Liver (tissue), 9 donors: ENCODE results near the gene FOXA2. TPM values are rescaled to one million over a fixed set of nuclear protein-coding genes. Genes with fewer than 3 reads are reported as not detected.

Source experiments
- DNase-seq: peaks from one replicate; pipeline ENCODE4 v3.0.0-alpha.2; 2017; ENCODE audit warnings: low spot score
- H3K27ac ChIP-seq, 2 donors: one replicate each; pipeline ENCODE4 v1.7.0; 2013; ENCODE audit warnings: inconsistent platforms in 2 of 2, low read length in 2 of 2, control low read depth in 1 of 2, low read depth in 1 of 2, mild to moderate bottlenecking in 1 of 2
- H3K27me3 ChIP-seq, 4 donors: one replicate each; pipeline versions ENCODE4 v1.6.1 to v1.7.0; 2013; ENCODE audit warnings: low read length in 3 of 4, inconsistent platforms in 1 of 4, mild to moderate bottlenecking in 1 of 4, moderate library complexity in 1 of 4; ENCODE audit not compliant: control insufficient read depth in 4 of 4, insufficient read depth in 4 of 4
- H3K36me3 ChIP-seq, 4 donors: one replicate each; pipeline versions ENCODE4 v1.6.1 to v1.7.0; 2013; ENCODE audit warnings: low read length in 3 of 4, mild to moderate bottlenecking in 3 of 4, low read depth in 1 of 4, moderate library complexity in 1 of 4; ENCODE audit not compliant: control insufficient read depth in 4 of 4, insufficient read depth in 3 of 4
- H3K4me1 ChIP-seq, 4 donors: one replicate each; pipeline versions ENCODE4 v1.6.1 to v1.7.0; 2013; ENCODE audit warnings: low read length in 3 of 4, mild to moderate bottlenecking in 3 of 4, moderate library complexity in 1 of 4; ENCODE audit not compliant: control insufficient read depth in 4 of 4, insufficient read depth in 4 of 4
- H3K4me3 ChIP-seq, 3 donors: one replicate each; pipeline versions ENCODE4 v1.6.1 to v1.7.0; 2013; ENCODE audit warnings: low read length in 3 of 3, control low read depth in 1 of 3, low read depth in 1 of 3, mild to moderate bottlenecking in 1 of 3
- H3K9ac ChIP-seq, 2 donors: one replicate each; pipeline ENCODE4 v1.7.0; 2013; ENCODE audit warnings: low read length in 2 of 2, mild to moderate bottlenecking in 2 of 2, moderate library complexity in 2 of 2, control low read depth in 1 of 2, low read depth in 1 of 2
- H3K9me3 ChIP-seq, 4 donors: one replicate each; pipeline versions ENCODE4 v1.6.1 to v1.7.0; 2013; ENCODE audit warnings: low read length in 3 of 4; ENCODE audit not compliant: control insufficient read depth in 4 of 4
- EGR1 ChIP-seq, 2 donors: IDR thresholded peaks; 2 replicates each; pipeline ENCODE4 v1.6.1; 2016 to 2018; ENCODE audit warnings: antibody characterized with exemption in 2 of 2, low read depth in 2 of 2
- FOXA1 ChIP-seq: IDR thresholded peaks from 2 replicates; pipeline ENCODE4 v1.6.1; 2016; ENCODE audit warnings: antibody characterized with exemption
- FOXA2 ChIP-seq: IDR thresholded peaks from 2 replicates; pipeline ENCODE4 v1.6.1; 2016; ENCODE audit warnings: antibody characterized with exemption
- GABPA ChIP-seq, 2 donors: IDR thresholded peaks in 1 of 2; conservative IDR thresholded peaks in 1 of 2; 2 replicates each; pipeline ENCODE4 v1.6.1; 2016; ENCODE audit warnings: antibody characterized with exemption in 2 of 2, mild to moderate bottlenecking in 1 of 2, moderate library complexity in 1 of 2
- HNF4A ChIP-seq, 2 donors: conservative IDR thresholded peaks; 2 replicates each; pipeline ENCODE4 v1.6.1; 2016; ENCODE audit warnings: antibody characterized with exemption in 2 of 2, mild to moderate bottlenecking in 2 of 2
- HNF4G ChIP-seq: IDR thresholded peaks from 2 replicates; pipeline ENCODE4 v1.6.1; 2016; ENCODE audit warnings: antibody characterized with exemption
- JUND ChIP-seq, 2 donors: IDR thresholded peaks; 2 replicates each; pipeline ENCODE4 v1.6.1; 2016; ENCODE audit warnings: antibody characterized with exemption in 2 of 2
- NR2F2 ChIP-seq: IDR thresholded peaks from 2 replicates; pipeline ENCODE4 v1.6.1; 2016; ENCODE audit warnings: antibody characterized with exemption
- RAD21 ChIP-seq, 2 donors: IDR thresholded peaks; 2 replicates each; pipeline ENCODE4 v1.6.1; 2016; ENCODE audit warnings: antibody characterized with exemption in 2 of 2, mild to moderate bottlenecking in 2 of 2
- RXRA ChIP-seq, 2 donors: IDR thresholded peaks; 2 replicates each; pipeline ENCODE4 v1.6.1; 2017 to 2018; ENCODE audit warnings: antibody characterized with exemption in 2 of 2, mild to moderate bottlenecking in 1 of 2
- SP1 ChIP-seq: IDR thresholded peaks from 2 replicates; pipeline ENCODE4 v1.6.1; 2018; ENCODE audit warnings: antibody characterized with exemption, mild to moderate bottlenecking
- TAF1 ChIP-seq: conservative IDR thresholded peaks from 2 replicates; pipeline ENCODE4 v1.6.1; 2016; ENCODE audit warnings: antibody characterized with exemption, mild to moderate bottlenecking
- YY1 ChIP-seq: IDR thresholded peaks from 2 replicates; pipeline ENCODE4 v1.6.1; 2016; ENCODE audit warnings: antibody characterized with exemption, mild to moderate bottlenecking
- WGBS: extraction: QIAGEN DNeasy Blood & Tissue Kit; methylation state at CpG from one replicate; pipeline ENCODE4 v1.1.7; 2013; 5-methylcytosine and 5-hydroxymethylcytosine counted together
- polyA plus RNA-seq, 2 donors: library from polyadenylated mRNA; stranded (reverse) in 1 of 2; unstranded in 1 of 2; fragments of 200-250 nt in 1 of 2; fragments of >200 nt in 1 of 2; fragmentation: Nextera tagmentation in 1 of 2; extraction: Ambion mirVana in 1 of 2; gene quantifications; one replicate each; pipeline versions ENCODE4 v1.2.1 to v1.2.3, GENCODE V29; 2013 to 2015
- total RNA-seq, 2 donors: library from RNA; depleted of rRNA; stranded (reverse); fragments of >200 nt; gene quantifications; one replicate each; pipeline ENCODE4 v1.2.3, GENCODE V29; 2014
- TF ChIP-seq, protein P1 (sequence below): IDR thresholded peaks from 2 replicates; pipeline ENCODE4 v1.6.1; 2016; ENCODE audit warnings: antibody characterized with exemption
- TF ChIP-seq, protein P2 (sequence below): IDR thresholded peaks from 2 replicates; pipeline ENCODE4 v1.6.1; 2016; ENCODE audit warnings: antibody characterized with exemption
- TF ChIP-seq, protein P3 (sequence below): fragments of 150-350 bp; IDR thresholded peaks from 2 replicates; pipeline ENCODE4 v1.5.1; 2017; ENCODE audit warnings: improper control_type of control experiment, low read depth, low read length; ENCODE audit not compliant: missing input control
- TF ChIP-seq, protein P4 (sequence below): IDR thresholded peaks from 2 replicates; pipeline ENCODE4 v1.6.1; 2016; ENCODE audit warnings: antibody characterized with exemption, mild to moderate bottlenecking
- donor health status: healthy.
- donor health status: healthy.
- donor health status: healthy.
- donor health status: healthy.
- donor health status: healthy.

Gene FOXA2
- total and polyA plus RNA-seq, 4 donors: 5.2 to 12.7 (median 11.1) TPM

DNA sequence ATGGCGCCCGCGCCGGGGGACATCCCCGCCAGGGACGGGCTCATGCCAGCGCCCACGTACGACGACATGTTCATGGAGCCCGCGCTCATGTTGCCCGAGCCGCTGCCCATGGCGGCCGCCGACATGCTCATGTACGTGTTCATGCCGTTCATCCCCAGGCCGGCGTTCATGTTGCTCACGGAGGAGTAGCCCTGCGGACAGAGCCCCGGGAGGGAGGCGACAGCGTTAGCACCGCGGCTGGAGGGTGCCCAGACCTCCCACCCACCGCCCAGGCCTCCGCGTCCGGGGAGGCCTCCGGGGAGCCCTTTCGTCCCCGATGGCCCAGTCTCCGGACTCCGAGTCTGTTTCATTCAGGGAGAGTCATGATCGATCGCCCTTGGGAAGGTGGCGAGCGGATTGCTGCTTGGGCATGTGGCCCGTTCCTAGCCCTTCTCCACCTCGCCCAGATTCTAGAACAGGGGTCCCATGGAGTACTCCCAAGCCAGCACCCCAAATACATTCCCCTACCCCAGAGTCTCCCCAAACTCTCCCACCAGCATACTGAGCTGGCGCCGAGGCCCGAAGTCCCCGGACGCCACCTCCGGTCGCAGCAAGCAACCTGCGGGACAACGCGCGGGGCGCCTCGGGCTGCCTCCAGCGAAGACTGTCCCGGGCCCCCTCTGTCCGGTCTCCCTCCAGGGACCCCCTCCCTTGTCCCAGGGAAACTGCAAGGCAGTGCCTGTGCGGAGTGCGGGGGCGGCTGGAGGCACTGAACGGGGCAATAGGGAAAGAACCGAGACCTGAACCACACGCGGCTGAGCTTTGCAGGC, 1.2 kb downstream of the FOXA2 start:
- Histone ChIP-seq H3K27ac (peak overlapping the region; percentile 96 to 97), H3K9me3 (no peaks in the 10 kb centered on the region), H3K27me3 (no peaks in the 10 kb centered on the region), H3K4me1 (peaks cover 4 to 52% (median 40%) of the 10 kb centered on the region in 4 donors), H3K36me3 (no peaks in the 10 kb centered on the region), H3K9ac (peak overlapping the region; percentile 51 to 93), H3K4me3 (peak overlapping the region; percentile 86 to 95 (median 86))
- 2% methylated on average over 66 of the region's 66 CpGs for WGBS
- DNase-seq: no peak
- TF ChIP-seq EGR1 (IDR thresholded peaks at IDR 0.05; ENCODE audit: low read depth in 2 of 2) (peak; percentile 55 to 82), TAF1 (no peak), FOXA2 (no peak), NR2F2 (no peak)

DNA sequence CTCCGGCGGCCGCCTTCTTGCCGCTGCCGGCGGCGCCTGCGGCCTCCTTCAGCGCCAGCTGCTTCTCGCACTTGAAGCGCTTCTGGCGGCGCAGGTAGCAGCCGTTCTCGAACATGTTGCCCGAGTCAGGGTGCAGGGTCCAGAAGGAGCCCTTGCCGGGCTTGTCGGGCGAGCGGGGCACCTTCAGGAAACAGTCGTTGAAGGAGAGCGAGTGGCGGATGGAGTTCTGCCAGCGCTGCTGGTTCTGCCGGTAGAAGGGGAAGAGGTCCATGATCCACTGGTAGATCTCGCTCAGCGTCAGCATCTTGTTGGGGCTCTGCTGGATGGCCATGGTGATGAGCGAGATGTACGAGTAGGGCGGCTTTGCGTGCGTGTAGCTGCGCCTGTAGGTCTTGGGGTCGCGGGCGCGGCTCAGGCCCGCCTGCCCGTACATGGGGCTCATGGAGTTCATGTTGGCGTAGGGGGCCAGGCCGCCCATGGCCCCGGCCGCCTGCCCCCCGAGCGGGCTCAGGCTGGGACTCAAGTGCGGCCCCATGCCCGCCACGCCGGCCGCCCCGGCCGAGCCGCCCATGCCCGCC, 1.9 kb downstream of the FOXA2 start:
- Histone ChIP-seq H3K27ac (peak overlapping the region; percentile 40 to 97), H3K4me1 (peaks cover 4 to 52% (median 40%) of the 10 kb centered on the region in 4 donors), H3K9ac (peak overlapping the region in 1 of 2 donors; percentile 51), H3K27me3 (no peaks in the 10 kb centered on the region), H3K4me3 (peak overlapping the region; percentile 86 to 95 (median 86)), H3K9me3 (no peaks in the 10 kb centered on the region), H3K36me3 (no peaks in the 10 kb centered on the region)
- DNase-seq: no peak
- 6% methylated on average over 54 of the region's 54 CpGs for WGBS
- no peak for TF ChIP-seq NR2F2
- TF ChIP-seq, protein P1, sequence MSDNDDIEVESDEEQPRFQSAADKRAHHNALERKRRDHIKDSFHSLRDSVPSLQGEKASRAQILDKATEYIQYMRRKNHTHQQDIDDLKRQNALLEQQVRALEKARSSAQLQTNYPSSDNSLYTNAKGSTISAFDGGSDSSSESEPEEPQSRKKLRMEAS: no peak
- no peak for TF ChIP-seq SP1
- no peak for TF ChIP-seq GABPA (IDR thresholded peaks at IDR 0.05 in 1 of 2, conservative IDR thresholded peaks at IDR 0.05 in 1 of 2)
- no peak for TF ChIP-seq RAD21 (IDR thresholded peaks at IDR 0.05)
- no peak for TF ChIP-seq JUND (IDR thresholded peaks at IDR 0.05)
- no peak for TF ChIP-seq FOXA1
- no peak for TF ChIP-seq FOXA2
- TF ChIP-seq, protein P2, sequence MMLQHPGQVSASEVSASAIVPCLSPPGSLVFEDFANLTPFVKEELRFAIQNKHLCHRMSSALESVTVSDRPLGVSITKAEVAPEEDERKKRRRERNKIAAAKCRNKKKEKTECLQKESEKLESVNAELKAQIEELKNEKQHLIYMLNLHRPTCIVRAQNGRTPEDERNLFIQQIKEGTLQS: no peak
- no peak for TF ChIP-seq HNF4A (conservative IDR thresholded peaks at IDR 0.05)
- TF ChIP-seq, protein P3, sequence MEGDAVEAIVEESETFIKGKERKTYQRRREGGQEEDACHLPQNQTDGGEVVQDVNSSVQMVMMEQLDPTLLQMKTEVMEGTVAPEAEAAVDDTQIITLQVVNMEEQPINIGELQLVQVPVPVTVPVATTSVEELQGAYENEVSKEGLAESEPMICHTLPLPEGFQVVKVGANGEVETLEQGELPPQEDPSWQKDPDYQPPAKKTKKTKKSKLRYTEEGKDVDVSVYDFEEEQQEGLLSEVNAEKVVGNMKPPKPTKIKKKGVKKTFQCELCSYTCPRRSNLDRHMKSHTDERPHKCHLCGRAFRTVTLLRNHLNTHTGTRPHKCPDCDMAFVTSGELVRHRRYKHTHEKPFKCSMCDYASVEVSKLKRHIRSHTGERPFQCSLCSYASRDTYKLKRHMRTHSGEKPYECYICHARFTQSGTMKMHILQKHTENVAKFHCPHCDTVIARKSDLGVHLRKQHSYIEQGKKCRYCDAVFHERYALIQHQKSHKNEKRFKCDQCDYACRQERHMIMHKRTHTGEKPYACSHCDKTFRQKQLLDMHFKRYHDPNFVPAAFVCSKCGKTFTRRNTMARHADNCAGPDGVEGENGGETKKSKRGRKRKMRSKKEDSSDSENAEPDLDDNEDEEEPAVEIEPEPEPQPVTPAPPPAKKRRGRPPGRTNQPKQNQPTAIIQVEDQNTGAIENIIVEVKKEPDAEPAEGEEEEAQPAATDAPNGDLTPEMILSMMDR: no peak
- TF ChIP-seq HNF4G: no peak
- no peak for TF ChIP-seq RXRA (IDR thresholded peaks at IDR 0.05)
- no peak for TF ChIP-seq EGR1 (IDR thresholded peaks at IDR 0.05; ENCODE audit: low read depth in 2 of 2)
- TF ChIP-seq YY1: no peak
- TF ChIP-seq, protein P4, sequence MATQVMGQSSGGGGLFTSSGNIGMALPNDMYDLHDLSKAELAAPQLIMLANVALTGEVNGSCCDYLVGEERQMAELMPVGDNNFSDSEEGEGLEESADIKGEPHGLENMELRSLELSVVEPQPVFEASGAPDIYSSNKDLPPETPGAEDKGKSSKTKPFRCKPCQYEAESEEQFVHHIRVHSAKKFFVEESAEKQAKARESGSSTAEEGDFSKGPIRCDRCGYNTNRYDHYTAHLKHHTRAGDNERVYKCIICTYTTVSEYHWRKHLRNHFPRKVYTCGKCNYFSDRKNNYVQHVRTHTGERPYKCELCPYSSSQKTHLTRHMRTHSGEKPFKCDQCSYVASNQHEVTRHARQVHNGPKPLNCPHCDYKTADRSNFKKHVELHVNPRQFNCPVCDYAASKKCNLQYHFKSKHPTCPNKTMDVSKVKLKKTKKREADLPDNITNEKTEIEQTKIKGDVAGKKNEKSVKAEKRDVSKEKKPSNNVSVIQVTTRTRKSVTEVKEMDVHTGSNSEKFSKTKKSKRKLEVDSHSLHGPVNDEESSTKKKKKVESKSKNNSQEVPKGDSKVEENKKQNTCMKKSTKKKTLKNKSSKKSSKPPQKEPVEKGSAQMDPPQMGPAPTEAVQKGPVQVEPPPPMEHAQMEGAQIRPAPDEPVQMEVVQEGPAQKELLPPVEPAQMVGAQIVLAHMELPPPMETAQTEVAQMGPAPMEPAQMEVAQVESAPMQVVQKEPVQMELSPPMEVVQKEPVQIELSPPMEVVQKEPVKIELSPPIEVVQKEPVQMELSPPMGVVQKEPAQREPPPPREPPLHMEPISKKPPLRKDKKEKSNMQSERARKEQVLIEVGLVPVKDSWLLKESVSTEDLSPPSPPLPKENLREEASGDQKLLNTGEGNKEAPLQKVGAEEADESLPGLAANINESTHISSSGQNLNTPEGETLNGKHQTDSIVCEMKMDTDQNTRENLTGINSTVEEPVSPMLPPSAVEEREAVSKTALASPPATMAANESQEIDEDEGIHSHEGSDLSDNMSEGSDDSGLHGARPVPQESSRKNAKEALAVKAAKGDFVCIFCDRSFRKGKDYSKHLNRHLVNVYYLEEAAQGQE: no peak
- no peak for TF ChIP-seq TAF1
